Vagina (tissue), 2 donors: ENCODE results near the gene TLNRD1.

ENCODE experiments used
- CTCF ChIP-seq, 3 experiments: fragments of 450-650 bp in 2 of 3; fragments of 200-600 bp in 1 of 3; sonication (generic) in 1 of 3; IDR thresholded peaks; one replicate each; pipeline ENCODE4 v1.5.1; 2017 to 2019; ENCODE audit warnings: antibody characterized with exemption in 3 of 3, mild to moderate bottlenecking in 2 of 3, moderate library complexity in 2 of 3
- POLR2A ChIP-seq, 2 donors: fragments of 450-650 bp; IDR thresholded peaks; one replicate each; pipeline ENCODE4 v1.6.1; 2017; ENCODE audit warnings: antibody characterized with exemption in 2 of 2, mild to moderate bottlenecking in 2 of 2, moderate library complexity in 2 of 2
- POLR2AphosphoS5 ChIP-seq, 2 donors: sonication (generic); formaldehyde crosslinking; IDR thresholded peaks; one replicate each; pipeline ENCODE4 v1.9.0; 2017; ENCODE audit warnings: antibody characterized with exemption in 2 of 2, mild to moderate bottlenecking in 2 of 2, low read depth in 1 of 2; ENCODE audit not compliant: insufficient read depth in 1 of 2

DNA sequence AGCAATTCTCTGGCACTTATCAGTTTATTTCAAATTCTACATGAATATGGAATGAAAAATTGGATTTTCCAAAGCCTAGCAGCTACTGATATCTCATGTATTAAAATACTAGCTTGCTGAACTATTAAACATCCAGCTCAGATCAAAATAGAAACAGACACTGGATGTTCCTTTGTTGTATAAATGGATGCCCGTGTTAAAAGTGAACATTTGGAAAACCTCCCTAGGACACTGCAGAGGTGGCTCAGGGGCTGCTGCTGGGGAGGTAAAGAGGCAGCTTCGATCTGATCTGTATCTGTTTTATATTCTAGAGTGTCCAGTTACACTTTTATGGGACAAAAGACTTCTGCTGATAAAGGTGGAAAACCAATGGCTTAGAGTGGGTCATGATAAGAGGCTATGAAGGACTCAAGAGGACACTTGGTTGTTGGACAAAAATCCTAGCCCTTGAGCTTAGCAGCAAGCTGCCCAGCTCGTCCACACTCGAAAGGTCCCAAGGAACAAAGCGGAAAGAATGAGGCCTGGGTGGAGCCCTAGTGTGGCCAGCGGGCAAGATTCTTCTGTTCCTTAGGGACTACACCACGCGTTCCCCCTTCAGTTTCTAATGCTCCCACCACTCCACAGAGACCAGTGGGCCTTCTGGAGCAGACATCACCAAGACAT is 21.1 kb upstream of the TLNRD1 start:
- TF ChIP-seq CTCF (IDR thresholded peaks at IDR 0.05) (no peak), POLR2A (IDR thresholded peaks at IDR 0.05) (no peak), POLR2AphosphoS5 (IDR thresholded peaks at IDR 0.05; ENCODE audit: insufficient read depth in 1 of 2, low read depth in 1 of 2) (no peak)
